Mononuclear cell (primary cell): ENCODE results near the gene PI3. TPM values are rescaled to one million over a fixed set of nuclear protein-coding genes. Genes with fewer than 3 reads are reported as not detected.
"Not testable (repeated sequence)": the region's sequence is repeated elsewhere in the genome, so short reads cannot be mapped to it uniquely, and the experiment has no call there.

Source experiments
- H3K27me3 ChIP-seq: 2 replicates; pipeline ENCODE4 v1.6.0; 2011; ENCODE audit warnings: low read length, control low read depth; ENCODE audit not compliant: insufficient read depth
- H3K4me1 ChIP-seq: 2 replicates; pipeline ENCODE4 v1.5.1; 2011; ENCODE audit warnings: mild to moderate bottlenecking, low read length, control low read depth; ENCODE audit not compliant: insufficient read depth
- H3K4me3 ChIP-seq: 2 replicates; pipeline ENCODE4 v1.5.1; 2011; ENCODE audit warnings: mild to moderate bottlenecking, low read length, moderate library complexity
- H3K9me3 ChIP-seq: 2 replicates; pipeline ENCODE4 v1.5.1; 2011; ENCODE audit warnings: low read depth, mild to moderate bottlenecking, control low read depth, low read length
- total RNA-seq: library from RNA; depleted of rRNA; stranded (reverse); fragments of >200 nt; gene quantifications from one replicate; pipeline ENCODE4 v1.2.3, GENCODE V29; 2012

The PI3 gene, protein sequence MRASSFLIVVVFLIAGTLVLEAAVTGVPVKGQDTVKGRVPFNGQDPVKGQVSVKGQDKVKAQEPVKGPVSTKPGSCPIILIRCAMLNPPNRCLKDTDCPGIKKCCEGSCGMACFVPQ
- total RNA-seq, result not detected

DNA sequence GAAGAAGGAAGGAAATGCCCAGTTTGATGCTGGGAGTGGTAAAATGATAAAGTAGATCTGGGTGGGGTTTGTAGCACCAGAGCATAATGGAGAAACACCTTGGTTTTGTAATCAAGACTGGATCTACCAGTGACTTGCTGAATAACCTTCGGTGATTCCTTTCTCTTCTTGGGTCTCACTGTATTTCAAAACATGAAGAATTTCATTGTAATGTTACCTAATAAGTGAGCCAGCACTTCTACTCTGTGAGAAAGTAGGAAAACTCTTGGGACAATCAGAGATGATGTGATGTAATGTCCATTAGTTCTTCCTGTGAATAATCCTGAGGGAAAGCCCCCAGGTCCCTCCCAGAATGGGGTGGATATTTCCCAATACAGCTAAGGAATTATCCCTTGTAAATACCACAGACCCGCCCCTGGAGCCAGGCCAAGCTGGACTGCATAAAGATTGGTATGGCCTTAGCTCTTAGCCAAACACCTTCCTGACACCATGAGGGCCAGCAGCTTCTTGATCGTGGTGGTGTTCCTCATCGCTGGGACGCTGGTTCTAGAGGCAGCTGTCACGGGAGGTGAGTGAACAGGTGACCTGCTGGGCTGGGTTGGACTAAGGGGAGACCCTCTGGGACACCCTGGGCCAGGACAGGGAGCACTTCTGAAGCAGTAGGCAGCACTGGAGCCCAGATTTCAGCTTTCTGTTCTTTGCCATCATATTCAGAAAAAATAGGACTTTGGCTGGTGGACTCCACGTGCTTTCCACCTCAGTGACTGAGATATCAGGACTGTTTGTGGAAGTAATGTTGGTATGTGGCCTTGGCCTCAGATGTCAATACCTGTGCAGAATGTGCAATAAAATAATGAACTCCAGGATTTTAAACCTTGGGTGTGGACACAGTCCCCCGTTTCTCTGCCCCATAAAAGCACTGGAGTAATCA lies at the start of gene PI3:
Gene PI3, plus strand, starts transcription at position 469 of the 931 bp plus-strand sequence. Its CDS starts 21 bp downstream, at position 490.
- H3K9me3 ChIP-seq, result no peaks in the 10 kb centered on the region
- H3K4me1 ChIP-seq, result peaks cover 12% of the 10 kb centered on the region

DNA sequence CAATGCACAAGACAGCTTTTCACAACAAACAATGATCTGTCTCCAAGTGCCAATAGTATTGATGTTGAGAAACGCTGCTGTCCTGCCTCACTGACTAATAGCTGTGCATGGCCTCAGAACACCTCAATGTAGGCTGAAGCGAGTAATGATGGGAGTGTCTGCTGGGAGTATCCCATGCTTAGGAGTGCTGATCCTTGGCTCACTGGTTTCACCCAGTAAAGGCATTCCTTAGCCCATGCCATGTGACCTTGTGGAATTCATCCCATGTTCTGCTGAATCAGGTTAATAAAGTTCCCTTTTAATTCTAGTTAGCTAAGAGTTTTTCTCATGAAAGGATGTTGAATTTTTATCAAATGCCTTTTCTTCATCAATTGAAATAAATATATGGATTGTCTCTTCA lies 46.6 kb upstream of the PI3 start:
- Histone ChIP-seq H3K27me3 (peaks cover 26% of the 10 kb centered on the region), H3K4me1 (no peaks in the 10 kb centered on the region), H3K4me3 (no peak overlapping the region)

More for the DNA sequence above, at the start of gene PI3:
- H3K27me3 ChIP-seq, result peaks cover 5% of the 10 kb centered on the region
- no peak within 1 kb of the TSS for H3K4me3 ChIP-seq

DNA sequence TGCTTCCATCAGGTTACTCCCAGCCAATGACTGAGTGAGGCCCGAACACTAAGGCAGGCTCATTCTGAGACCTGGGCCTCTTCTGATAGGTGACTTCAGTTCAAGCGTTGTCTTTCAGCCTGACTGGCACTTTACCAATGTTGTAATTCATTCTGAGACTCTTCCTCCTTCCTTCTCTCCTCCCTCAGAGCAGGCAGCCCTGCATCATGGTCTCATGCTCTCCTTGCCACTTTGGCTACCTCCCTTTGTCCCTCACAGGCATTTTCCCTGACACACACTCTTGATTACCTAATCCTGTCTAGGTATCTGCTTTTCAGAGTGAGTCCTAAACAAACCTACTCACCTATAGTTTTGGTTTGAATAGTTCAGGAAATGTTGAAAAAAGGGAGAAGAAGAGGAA lies 37.8 kb upstream of the PI3 start:
- Histone ChIP-seq H3K27me3 (peaks cover 22% of the 10 kb centered on the region), H3K9me3 (no peaks in the 10 kb centered on the region)

More for the DNA sequence above, 46.6 kb upstream of the PI3 start:
- H3K9me3 ChIP-seq, result no peaks in the 10 kb centered on the region

DNA sequence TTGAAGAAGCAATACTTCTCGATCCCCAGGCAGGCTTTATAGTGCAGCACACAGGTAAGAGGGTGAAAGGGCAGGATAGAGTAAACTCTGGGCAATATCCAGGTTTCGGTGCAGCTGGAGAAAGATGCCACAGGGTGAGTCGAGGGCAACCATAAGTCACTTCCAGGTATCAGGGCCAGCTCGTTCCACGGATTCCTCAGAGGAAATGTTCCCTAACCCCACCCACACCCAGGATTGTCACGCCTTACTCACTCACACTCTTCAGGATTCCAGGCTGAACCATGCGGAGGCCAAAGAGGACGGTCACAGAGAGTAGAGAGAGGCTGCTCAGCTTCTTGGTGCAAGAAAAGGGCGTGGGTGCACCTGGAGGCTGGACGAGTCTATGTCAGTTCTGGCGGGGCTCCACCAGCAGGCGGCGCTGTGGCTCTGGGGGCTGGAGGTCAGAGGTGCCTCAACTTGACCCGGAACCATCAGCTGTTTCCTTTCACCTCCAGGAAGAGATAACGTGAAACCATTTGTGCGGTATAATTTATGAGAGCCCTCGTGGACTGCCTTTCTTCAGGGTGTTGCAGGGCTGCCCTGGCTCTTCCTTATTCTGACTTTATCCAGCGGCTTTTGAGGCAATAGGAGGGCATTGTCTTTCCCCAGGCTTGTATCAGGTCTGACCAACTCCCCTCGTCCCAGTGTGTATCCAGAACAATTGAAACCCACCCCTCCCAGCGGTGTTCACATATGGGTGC lies 36.0 kb upstream of the PI3 start:
- peaks cover 14% of the 10 kb centered on the region for H3K27me3 ChIP-seq

More for the DNA sequence above, 37.8 kb upstream of the PI3 start:
- H3K4me1 ChIP-seq, result no peaks in the 10 kb centered on the region
- H3K4me3 ChIP-seq, result no peak overlapping the region

DNA sequence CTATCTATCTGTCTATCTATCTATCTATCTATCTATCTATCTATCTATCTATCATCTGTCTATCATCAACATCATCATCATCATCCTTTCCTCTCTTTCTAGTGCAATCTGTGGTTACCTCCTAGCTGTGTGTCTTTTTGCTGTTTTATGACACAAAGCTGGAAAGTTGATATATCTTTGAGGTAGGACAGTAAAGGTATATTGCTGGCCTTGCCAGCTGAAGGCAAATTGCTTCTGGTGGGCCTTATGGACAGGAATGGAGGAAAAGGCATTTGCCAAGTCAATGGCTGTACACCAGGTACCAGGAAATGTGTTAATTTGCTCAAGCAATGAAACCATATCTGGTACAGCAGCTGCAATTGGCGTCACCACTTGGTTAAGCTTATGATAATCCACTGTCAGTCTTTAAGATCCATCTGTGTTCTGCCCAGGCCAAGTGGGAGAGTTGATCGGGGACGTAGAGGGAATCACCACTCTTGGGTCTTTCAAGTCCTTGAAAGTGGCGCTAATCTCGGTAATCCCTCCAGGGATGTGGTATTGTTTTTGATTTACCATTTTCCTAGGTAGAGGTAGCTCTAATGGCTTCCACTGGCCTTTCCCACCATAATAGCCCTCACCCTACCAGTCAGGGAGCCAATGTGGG lies 34.8 kb upstream of the PI3 start:
- H3K4me3 ChIP-seq, result not testable (repeated sequence)

More for the DNA sequence above, 36.0 kb upstream of the PI3 start:
- no peaks in the 10 kb centered on the region for H3K9me3 ChIP-seq
- H3K4me1 ChIP-seq, result no peaks in the 10 kb centered on the region
- H3K4me3 ChIP-seq, result no peak overlapping the region

DNA sequence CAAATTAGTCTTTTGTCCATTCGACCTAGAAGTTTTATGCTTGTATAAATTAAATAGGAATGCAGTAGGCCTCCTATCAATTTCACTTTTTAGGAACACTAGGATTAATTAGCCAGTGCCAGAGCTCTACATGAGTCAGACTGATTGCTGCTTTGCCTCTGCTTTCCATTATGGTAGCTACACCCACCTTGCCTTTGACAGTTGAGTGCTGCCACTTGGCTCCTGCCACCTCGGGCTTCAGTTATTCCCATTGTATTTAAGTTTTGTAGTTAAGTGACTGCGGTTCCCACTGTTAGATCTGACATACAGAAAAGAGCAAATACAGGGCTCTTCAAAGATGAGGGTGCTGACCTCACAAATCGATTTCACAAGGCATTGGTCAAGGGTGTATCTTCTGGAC lies 33.9 kb upstream of the PI3 start:
- Histone ChIP-seq H3K27me3 (peaks cover 16% of the 10 kb centered on the region), H3K9me3 (no peaks in the 10 kb centered on the region), H3K4me3 (no peak overlapping the region), H3K4me1 (no peaks in the 10 kb centered on the region)

More for the DNA sequence above, 34.8 kb upstream of the PI3 start:
- not testable (repeated sequence) for H3K9me3 ChIP-seq, H3K4me1 ChIP-seq
- H3K27me3 ChIP-seq, result peaks cover 14% of the 10 kb centered on the region

DNA sequence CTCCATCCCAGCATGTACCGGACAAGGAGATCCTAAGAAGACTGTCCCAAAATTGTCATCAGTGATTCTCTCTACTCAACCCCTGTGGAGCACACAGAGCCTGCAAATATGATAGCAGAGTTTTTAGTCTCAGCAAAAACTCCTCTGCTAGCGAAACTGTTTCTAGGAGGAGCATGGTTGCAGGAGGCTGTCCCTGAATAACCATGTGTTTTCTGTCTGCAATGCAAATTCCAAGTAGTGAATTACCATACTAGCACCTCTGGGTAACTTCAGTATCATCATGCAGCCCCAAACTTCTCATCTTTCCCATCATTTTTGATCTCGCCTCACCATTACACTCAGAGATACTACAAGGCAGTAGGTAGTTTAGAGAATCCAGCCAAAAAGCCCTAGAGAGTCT lies 25.6 kb upstream of the PI3 start:
- no peak overlapping the region for H3K4me3 ChIP-seq
- peaks cover 13% of the 10 kb centered on the region for H3K4me1 ChIP-seq
- peaks cover 23% of the 10 kb centered on the region for H3K27me3 ChIP-seq
- H3K9me3 ChIP-seq, result no peaks in the 10 kb centered on the region

DNA sequence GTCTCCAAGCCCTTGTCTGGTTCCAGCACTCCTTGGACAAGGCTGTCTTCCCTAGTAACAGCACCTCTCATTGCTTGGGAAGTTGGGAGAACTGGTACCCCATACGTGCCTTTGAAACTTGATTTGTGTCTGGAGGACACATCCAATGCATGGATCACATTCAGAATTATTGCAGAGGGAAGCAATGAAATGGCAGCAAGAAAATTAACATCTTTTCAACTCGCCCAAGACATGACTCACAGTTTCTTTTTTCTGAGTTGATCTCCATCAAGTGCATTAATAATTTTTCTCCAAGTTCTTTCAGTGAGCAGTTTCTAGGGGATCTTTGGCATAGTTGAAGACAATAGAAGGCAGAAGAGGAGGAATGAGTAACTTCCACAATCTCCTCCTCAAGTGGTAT lies 22.3 kb upstream of the PI3 start:
- Histone ChIP-seq H3K9me3 (no peaks in the 10 kb centered on the region), H3K4me1 (peaks cover 21% of the 10 kb centered on the region), H3K27me3 (peaks cover 4% of the 10 kb centered on the region), H3K4me3 (no peak overlapping the region)

DNA sequence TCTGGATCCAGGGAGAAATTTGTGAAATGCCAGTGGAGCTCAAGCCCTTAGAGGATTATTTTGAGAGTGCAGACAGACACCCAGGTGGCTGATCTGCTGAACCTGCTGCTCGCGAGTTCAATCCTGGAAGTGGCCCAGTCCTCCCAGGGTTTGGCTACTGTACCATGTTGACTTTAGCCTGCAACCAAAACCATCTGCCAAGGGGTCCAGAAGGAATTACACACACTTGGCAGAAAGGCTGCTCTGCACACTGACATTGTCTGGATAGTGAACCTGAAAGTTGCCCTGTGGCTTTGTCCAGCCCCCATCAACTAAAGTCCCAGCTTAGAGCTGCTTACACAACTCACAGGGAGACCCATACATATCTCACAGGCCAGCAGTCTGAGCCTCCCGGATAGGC lies 21.6 kb upstream of the PI3 start:
- no peak overlapping the region for H3K4me3 ChIP-seq
- H3K4me1 ChIP-seq, result peaks cover 21% of the 10 kb centered on the region
- H3K27me3 ChIP-seq, result no peaks in the 10 kb centered on the region

DNA sequence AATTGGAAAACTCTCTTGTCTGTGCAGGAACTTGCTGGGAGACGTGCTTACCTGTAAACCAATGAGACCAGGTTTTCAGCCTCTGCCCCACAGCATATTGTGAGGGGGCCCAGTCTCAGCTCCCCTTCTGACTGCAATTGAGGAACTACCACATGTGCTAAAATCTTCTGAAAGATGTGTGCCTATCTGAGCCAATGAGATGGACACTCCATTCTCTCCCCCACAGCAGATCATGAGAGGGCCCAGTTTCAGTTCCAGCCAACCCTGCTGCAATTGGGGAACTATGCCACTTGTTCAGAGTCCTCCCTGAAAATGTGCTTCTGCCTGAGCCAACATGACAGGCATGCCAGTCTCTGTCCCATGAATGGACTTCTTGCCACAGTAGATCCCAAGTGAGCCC lies 20.9 kb upstream of the PI3 start:
- peaks cover 6% of the 10 kb centered on the region for H3K9me3 ChIP-seq
- H3K27me3 ChIP-seq, result no peaks in the 10 kb centered on the region
- H3K4me3 ChIP-seq, result no peak overlapping the region
- peaks cover 21% of the 10 kb centered on the region for H3K4me1 ChIP-seq

More for the DNA sequence above, 21.6 kb upstream of the PI3 start:
- peaks cover under 1% of the 10 kb centered on the region for H3K9me3 ChIP-seq

DNA sequence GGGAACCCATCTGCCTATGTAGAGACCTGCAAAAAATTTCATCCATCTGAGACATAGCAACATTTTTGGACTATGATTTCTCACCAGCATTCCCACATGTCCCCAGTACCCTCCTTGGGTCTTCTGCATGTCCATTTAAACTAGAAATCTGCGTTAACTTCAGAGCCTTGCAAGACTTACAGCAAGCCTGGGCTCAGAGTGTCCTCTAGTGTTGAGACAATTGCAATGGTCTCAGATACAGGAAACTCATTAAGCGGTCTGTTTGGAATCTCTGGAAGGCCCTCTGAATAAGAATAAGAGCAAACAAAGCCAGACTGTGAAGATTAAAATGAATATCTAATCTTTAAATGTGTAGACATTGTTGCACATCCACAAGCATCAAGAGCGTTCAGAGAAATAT lies 20.5 kb upstream of the PI3 start:
- Histone ChIP-seq H3K4me1 (peaks cover 21% of the 10 kb centered on the region), H3K27me3 (no peaks in the 10 kb centered on the region), H3K9me3 (peaks cover 11% of the 10 kb centered on the region), H3K4me3 (no peak overlapping the region)

DNA sequence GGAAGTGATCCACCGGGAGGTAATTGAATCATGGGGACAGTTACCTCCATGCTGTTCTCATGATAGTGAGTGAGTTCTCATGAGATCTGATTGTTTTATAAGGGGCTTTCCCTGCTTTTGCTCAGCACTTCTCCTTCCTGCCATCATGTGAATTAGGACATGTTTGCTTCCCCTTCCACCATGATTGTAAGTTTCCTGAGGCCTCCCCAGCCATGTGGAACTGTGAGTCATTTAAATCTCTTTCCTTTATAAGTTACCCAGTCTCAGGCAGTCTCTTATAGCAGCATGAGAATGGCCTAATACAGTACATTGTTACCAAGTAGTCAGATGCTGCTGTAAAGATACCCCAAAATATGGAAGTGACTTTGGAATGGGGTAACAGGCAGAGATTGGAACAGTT lies 19.9 kb upstream of the PI3 start:
- H3K27me3 ChIP-seq, H3K4me3 ChIP-seq: not testable (repeated sequence)
- Histone ChIP-seq H3K9me3 (peaks cover 17% of the 10 kb centered on the region), H3K4me1 (peaks cover 21% of the 10 kb centered on the region)

DNA sequence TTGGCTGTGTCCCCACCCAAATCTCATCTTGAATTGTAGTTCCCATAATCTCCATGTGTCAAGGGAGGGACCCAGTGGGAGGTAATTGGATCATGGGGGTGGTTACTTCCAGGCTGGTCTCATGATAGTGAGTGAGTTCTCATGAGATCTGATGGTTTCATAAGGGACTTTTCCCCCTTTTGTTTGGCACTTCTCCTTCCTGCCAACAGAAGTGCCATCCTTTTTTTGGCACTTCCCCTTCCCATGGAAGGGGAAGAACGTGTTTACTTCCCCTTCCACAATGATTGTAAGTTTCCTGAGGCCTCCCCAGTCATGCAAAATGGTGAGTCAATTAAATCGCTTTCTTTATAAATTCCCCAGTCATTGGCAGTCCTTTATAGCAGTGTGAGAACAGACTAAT lies 18.0 kb upstream of the PI3 start:
- H3K4me1 ChIP-seq, result peaks cover 21% of the 10 kb centered on the region
- no peak overlapping the region for H3K4me3 ChIP-seq
- peaks cover 14% of the 10 kb centered on the region for H3K27me3 ChIP-seq
- peaks cover 18% of the 10 kb centered on the region for H3K9me3 ChIP-seq

DNA sequence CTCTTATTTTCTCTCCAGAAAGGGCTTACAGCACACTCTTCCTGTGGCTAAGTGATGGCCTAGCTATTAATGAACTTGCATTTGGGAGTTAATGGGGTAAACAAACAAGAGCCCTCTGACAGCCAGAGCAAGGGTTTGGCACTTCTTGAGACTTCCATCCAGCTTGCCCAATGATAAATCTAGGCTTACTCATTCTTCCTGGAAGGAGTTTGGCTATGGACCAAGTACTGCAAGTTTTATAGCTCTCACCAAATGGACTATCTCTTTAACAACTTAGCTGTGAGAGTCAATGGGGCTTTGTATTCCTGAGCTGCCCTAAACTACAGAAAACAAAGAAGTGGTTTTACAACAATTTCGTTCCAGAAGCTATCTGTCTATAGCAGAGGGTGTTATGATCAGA lies 16.7 kb upstream of the PI3 start:
- Histone ChIP-seq H3K27me3 (peaks cover 20% of the 10 kb centered on the region), H3K4me3 (no peak overlapping the region), H3K4me1 (peaks cover 20% of the 10 kb centered on the region), H3K9me3 (peaks cover 18% of the 10 kb centered on the region)
